AG04449 (cell line): ENCODE measurements around the gene RNASEL.

Experiments
- CTCF ChIA-PET: fragments of 350-600 bp; formaldehyde crosslinking; extraction: SDS; loops from one replicate; lab custom pipeline; 2021; ENCODE audit warnings: antibody characterized with exemption; lab: Yijun Ruan, JAX
- POLR2A ChIA-PET: fragments of 400-600, 350-600 bp; formaldehyde crosslinking; extraction: SDS; loops from one replicate; lab custom pipeline; 2020; ENCODE audit warnings: antibody characterized with exemption, inconsistent platforms; lab: Yijun Ruan, JAX
- DNase-seq: peaks from one replicate; pipeline ENCODE4 v3.0.0-alpha.2; 2010; ENCODE audit warnings: low read depth, low spot score
- H3K4me3 ChIP-seq: 2 replicates; pipeline ENCODE4 v1.5.1; 2011; ENCODE audit warnings: low read depth, mild to moderate bottlenecking, control low read depth, low read length
- TF ChIP-seq, protein P1 (sequence below): IDR thresholded peaks from one replicate; pipeline ENCODE4 v1.5.1; 2011; ENCODE audit warnings: mild to moderate bottlenecking, moderate library complexity, low read length, control low read depth, inconsistent platforms; ENCODE audit not compliant: insufficient read depth; ENCODE audit errors: missing control alignments

The RNASEL gene

GRCh38 chr1:182608845-182609610, 20.0 kb upstream of the RNASEL start:
- H3K4me3 ChIP-seq = no peak overlapping the region
- ChIA-PET POLR2A (no interaction called here), CTCF (interaction anchor here (13.7 to 23.1 kb wide), 2 partner anchors 11 to 177 kb away, joined by 184 to 997 read pairs; partner anchors contain the start of gene NPL)
- TF ChIP-seq, protein P1, sequence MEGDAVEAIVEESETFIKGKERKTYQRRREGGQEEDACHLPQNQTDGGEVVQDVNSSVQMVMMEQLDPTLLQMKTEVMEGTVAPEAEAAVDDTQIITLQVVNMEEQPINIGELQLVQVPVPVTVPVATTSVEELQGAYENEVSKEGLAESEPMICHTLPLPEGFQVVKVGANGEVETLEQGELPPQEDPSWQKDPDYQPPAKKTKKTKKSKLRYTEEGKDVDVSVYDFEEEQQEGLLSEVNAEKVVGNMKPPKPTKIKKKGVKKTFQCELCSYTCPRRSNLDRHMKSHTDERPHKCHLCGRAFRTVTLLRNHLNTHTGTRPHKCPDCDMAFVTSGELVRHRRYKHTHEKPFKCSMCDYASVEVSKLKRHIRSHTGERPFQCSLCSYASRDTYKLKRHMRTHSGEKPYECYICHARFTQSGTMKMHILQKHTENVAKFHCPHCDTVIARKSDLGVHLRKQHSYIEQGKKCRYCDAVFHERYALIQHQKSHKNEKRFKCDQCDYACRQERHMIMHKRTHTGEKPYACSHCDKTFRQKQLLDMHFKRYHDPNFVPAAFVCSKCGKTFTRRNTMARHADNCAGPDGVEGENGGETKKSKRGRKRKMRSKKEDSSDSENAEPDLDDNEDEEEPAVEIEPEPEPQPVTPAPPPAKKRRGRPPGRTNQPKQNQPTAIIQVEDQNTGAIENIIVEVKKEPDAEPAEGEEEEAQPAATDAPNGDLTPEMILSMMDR = no peak
- no peak for DNase-seq

DNA sequence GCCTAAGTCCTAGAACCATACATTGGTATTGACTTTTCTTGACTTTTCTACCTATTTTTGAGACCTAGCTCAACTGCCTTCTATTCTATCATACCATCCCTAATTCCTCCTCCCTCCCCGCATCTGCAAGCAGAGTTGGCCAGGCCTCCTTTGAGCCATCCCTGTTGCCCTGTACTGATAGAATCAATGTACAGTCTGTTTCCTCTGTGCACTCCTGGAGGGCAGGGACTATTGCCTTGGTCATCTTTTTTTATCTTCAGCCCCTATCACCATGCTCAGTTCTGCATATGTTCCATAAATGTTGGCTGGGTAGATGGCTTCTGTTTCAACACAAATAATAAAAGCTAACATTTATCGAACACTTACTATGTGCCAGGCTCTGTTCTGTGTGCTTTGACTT, 19.2 kb upstream of the RNASEL start:
- H3K4me3 ChIP-seq = no peak overlapping the region
- POLR2A ChIA-PET = no interaction called here
- CTCF ChIA-PET = interaction anchor here (13.7 to 23.1 kb wide), 2 partner anchors 10 to 178 kb away, joined by 184 to 997 read pairs; partner anchors contain the start of gene NPL
- no peak for DNase-seq
- TF ChIP-seq, protein P1 = no peak

DNA sequence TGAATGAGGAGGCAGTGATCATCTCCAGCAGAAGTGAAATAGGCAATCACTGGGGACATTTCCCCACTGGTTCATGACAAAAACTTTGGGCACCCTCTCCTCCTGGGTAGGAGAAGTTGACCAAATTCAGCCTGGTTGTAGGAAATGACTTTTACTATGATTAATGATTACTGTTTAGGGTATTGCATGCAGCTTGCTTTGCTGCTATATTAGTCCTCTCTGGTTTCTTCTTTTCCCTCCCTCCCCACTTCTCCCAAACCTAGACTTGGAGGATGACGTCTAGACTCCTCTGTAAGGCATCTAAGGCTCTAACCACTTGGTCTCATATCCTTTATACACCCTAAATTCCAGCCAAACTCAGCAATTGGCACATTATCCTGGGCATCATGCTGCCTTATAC, 18.5 kb upstream of the RNASEL start:
- CTCF ChIA-PET = interaction anchor here (1.3 to 23.1 kb wide), 3 partner anchors 9 to 179 kb away, joined by 4 to 997 read pairs (median 184); partner anchors contain the start of gene NPL
- no peak for DNase-seq
- no peak overlapping the region for H3K4me3 ChIP-seq
- TF ChIP-seq, protein P1 = no peak
- POLR2A ChIA-PET = no interaction called here

- TF ChIP-seq, protein P1 = no peak
- ChIA-PET POLR2A (interaction anchor here (1.7 kb wide), 1 partner anchor 10 kb away, joined by 8 read pairs; no protein-coding TSS in a partner anchor), CTCF (interaction anchor here (1.2 to 23.1 kb wide), 7 partner anchors 6 to 519 kb away, joined by 3 to 997 read pairs (median 65); partner anchors contain the start of genes NPL, RGS16 and RNASEL)
- no peak for DNase-seq
- H3K4me3 ChIP-seq = peak within 1 kb of the TSS; percentile 57
Observed at GRCh38 chr1:182604175-182605164, 15.4 kb upstream of the RNASEL start, which contains the start of gene RGS16. Gene RGS16, minus strand, starts transcription at chr1:182604389. Its CDS starts 130 bp downstream, at chr1:182604259.

- CTCF ChIA-PET = interaction anchor here (0.8 to 23.1 kb wide), 9 partner anchors 5 to 518 kb away, joined by 3 to 997 read pairs (median 10); partner anchors contain the start of genes NPL, RGS16 and RNASEL
- H3K4me3 ChIP-seq = peak overlapping the region; percentile 57
- TF ChIP-seq, protein P1 = no peak
- no peak for DNase-seq
- POLR2A ChIA-PET = interaction anchor here (0.7 to 1.7 kb wide), 2 partner anchors 11 to 179 kb away, joined by 3 to 8 read pairs; no protein-coding TSS in a partner anchor
Observed at GRCh38 chr1:182603646-182604174, 14.7 kb upstream of the RNASEL start.
